ENCODE results near the gene PTPN4. TPM values are rescaled to one million over a fixed set of nuclear protein-coding genes. Genes with fewer than 3 reads are reported as not detected.

Gene PTPN4
- total RNA-seq, 5 donors from 2014 or later (not counting 1 experiment from before 2014, with no cell fraction given): 105 to 134 (median 126) TPM

DNA sequence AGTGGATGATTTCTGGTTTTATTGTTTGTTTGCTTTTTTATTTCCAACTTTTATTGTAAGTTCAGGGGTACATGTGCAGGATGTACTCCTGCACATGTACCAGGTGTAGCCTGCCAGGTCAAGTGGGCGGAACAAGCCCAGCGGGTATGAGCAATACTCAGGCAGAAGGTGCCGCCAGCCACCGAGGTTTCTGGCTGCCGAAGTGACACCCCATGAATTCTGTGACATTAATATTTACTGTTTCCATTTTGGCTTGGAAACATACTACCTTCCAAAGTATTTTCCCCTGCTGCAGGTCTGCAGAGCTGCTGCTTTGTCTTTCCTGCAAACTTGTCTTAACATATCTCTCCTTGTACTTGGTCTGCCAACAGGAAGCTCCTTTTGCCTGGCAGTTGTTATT, 78.5 kb downstream of the PTPN4 start:
- H3K36me3 ChIP-seq (ENCODE audit: control insufficient read depth in 2 of 2, extremely low read depth in 1 of 2, insufficient read depth in 1 of 2, low read length in 1 of 2): no peaks in the 10 kb centered on the region
- Mint-ChIP-seq H3K36me3 (peaks cover 27% of the 10 kb centered on the region), H3K9me3 (no peaks in the 10 kb centered on the region), H3K27me3 (no peaks in the 10 kb centered on the region), H3K4me3 (no peak overlapping the region), H3K27ac (peak overlapping the region in 1 of 2 donors; percentile 33), H3K4me1 (peaks cover 63 to 68% (median 65%) of the 10 kb centered on the region in 3 donors)
- no peaks in the 10 kb centered on the region for H3K27me3 ChIP-seq (replicated peaks in 1 of 2; ENCODE audit: control insufficient read depth in 2 of 2, extremely low read depth in 1 of 2, insufficient read depth in 2 of 2, low read length in 1 of 2)
- ATAC-seq (replicated peaks in 1 of 4) (no peak), DNase-seq (no peak)
- ChIA-PET POLR2A (no interaction called here), CTCF (no interaction called here)
- H3K27ac ChIP-seq (ENCODE audit: low read length): no peak overlapping the region
- WGBS (ENCODE audit: insufficient coverage): 72% methylated on average over 4 of the region's 5 CpGs
- H3K9me3 ChIP-seq: no peaks in the 10 kb centered on the region
- peaks cover 4 to 9% of the 10 kb centered on the region in 2 experiments for H3K4me1 ChIP-seq (ENCODE audit: control insufficient read depth in 1 of 2, extremely low read depth in 1 of 2, insufficient read depth in 2 of 2, low read length in 2 of 2)
- no peak overlapping the region for H3K4me3 ChIP-seq (ENCODE audit: control insufficient read depth in 1 of 2, extremely low read depth in 1 of 2, low read length in 1 of 2)

DNA sequence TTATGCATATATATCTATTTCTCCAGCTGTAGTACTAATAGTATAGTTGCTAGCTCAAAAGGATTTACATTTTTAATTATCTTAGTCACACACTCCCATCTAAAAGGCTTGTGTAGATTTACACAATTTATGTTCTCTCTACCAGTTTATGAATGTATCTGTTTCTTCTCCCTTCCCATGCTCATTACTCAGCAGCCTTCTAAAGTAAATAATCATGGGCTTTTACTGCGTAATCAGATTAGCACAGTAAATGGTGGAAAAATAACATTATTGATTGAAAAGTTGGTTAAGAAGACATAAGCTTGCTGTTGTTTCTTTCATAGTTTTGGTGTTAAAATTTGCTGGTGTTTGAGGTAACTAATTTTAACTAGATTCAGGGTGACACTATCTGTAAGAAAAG, 81.8 kb downstream of the PTPN4 start:
- Histone ChIP-seq H3K27ac (ENCODE audit: low read length) (no peak overlapping the region), H3K27me3 (replicated peaks in 1 of 2; ENCODE audit: control insufficient read depth in 2 of 2, extremely low read depth in 1 of 2, insufficient read depth in 2 of 2, low read length in 1 of 2) (no peaks in the 10 kb centered on the region), H3K36me3 (ENCODE audit: control insufficient read depth in 2 of 2, extremely low read depth in 1 of 2, insufficient read depth in 1 of 2, low read length in 1 of 2) (no peaks in the 10 kb centered on the region), H3K9me3 (peaks cover 2% of the 10 kb centered on the region), H3K4me1 (ENCODE audit: control insufficient read depth in 1 of 2, extremely low read depth in 1 of 2, insufficient read depth in 2 of 2, low read length in 2 of 2) (peaks cover 4 to 9% of the 10 kb centered on the region in 2 experiments), H3K4me3 (ENCODE audit: control insufficient read depth in 1 of 2, extremely low read depth in 1 of 2, low read length in 1 of 2) (no peak overlapping the region)
- ChIA-PET CTCF (interaction anchor here in 1 of 2 donors (0.5 kb wide), 1 partner anchor 57 kb away, joined by 3 read pairs; no protein-coding TSS in a partner anchor), POLR2A (no interaction called here)
- Mint-ChIP-seq H3K9me3 (peaks cover 0 to 9% (median 4%) of the 10 kb centered on the region in 3 donors), H3K27me3 (no peaks in the 10 kb centered on the region), H3K4me1 (peaks cover 58 to 60% (median 58%) of the 10 kb centered on the region in 3 donors), H3K36me3 (peaks cover 30% of the 10 kb centered on the region), H3K4me3 (peak overlapping the region in 1 of 3 donors; percentile 10), H3K27ac (peak overlapping the region; percentile 46 to 70)
- ATAC-seq (replicated peaks in 1 of 4) (no peak), DNase-seq (no peak)
- no CpG with 5 or more reads among the region's 1 CpG for WGBS (ENCODE audit: insufficient coverage)

DNA sequence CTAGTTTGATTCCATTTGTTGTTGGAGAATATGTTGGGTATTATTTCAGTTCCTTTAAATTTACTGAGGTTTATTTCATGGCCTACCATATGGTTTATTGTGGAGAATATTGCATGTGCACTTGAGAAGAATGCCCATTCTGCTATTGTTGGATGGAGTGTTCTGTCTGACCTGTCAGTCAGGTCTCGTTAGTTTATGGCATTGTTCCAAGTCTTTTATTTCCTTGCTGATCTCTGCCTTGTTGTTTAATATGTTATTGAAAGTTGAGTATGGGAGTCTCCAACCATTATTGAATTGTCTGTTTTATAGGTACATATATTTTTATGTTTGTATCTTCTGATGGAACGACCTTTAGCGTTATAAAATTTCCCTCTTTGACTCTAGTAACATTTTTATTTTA, 86.3 kb downstream of the PTPN4 start:
- Mint-ChIP-seq H3K4me3 (no peak overlapping the region), H3K27ac (no peak overlapping the region), H3K36me3 (peaks cover 35% of the 10 kb centered on the region), H3K4me1 (peaks cover 47 to 55% (median 52%) of the 10 kb centered on the region in 3 donors), H3K9me3 (peaks cover 3 to 26% (median 9%) of the 10 kb centered on the region in 3 donors), H3K27me3 (no peaks in the 10 kb centered on the region)
- H3K27ac ChIP-seq (ENCODE audit: low read length): no peak overlapping the region
- H3K36me3 ChIP-seq (ENCODE audit: control insufficient read depth in 2 of 2, extremely low read depth in 1 of 2, insufficient read depth in 1 of 2, low read length in 1 of 2): no peaks in the 10 kb centered on the region
- POLR2A ChIA-PET: no interaction called here
- H3K27me3 ChIP-seq (replicated peaks in 1 of 2; ENCODE audit: control insufficient read depth in 2 of 2, extremely low read depth in 1 of 2, insufficient read depth in 2 of 2, low read length in 1 of 2): no peaks in the 10 kb centered on the region
- H3K4me1 ChIP-seq (ENCODE audit: control insufficient read depth in 1 of 2, extremely low read depth in 1 of 2, insufficient read depth in 2 of 2, low read length in 2 of 2): peaks cover 0 to 2% of the 10 kb centered on the region in 2 experiments
- WGBS (ENCODE audit: insufficient coverage): 100% methylated on average over 1 of the region's 3 CpGs
- CTCF ChIA-PET: interaction anchor here in 1 of 2 donors (0.6 kb wide), 1 partner anchor 167 kb away, joined by 6 read pairs; the partner anchor contains the start of gene TMEM177
- DNase-seq (no peak), ATAC-seq (replicated peaks in 1 of 4) (no peak)
- no peak overlapping the region for H3K4me3 ChIP-seq (ENCODE audit: control insufficient read depth in 1 of 2, extremely low read depth in 1 of 2, low read length in 1 of 2)
- H3K9me3 ChIP-seq: peaks cover 5% of the 10 kb centered on the region

DNA sequence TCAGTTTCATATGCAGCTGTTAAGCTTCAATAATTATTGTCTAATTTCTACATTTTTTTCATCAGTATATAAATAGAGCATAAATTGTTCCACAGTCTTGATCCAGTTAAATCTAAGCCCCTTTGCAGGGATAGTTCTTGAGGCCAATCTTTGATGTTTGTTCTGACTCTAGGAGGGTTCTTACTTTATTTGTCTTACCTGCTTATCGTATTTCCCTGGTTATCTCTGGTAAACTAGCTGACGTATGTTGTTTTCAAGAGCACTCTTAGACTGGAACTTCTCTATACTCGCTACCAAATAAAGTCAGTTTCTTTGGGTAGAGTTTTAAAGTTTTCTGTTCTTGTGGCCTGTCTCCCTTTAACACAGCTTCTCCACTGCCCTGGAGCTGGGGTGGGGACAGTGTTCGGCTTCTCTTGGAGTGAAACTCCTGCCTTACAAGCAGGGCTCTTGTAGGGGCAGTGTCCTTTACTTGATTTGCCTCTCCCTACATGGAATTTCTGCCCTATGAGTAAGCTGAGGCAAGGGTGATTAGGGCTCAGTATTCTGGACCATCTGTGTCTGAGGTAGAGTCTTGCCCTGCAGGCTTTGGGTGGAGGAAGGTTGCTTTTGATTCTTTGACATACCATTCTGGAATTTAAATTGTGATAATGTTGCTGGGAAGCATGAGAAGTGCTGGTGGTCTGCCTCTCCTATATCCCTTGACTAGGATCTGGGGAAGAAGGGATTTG, 90.3 kb downstream of the PTPN4 start:
- Mint-ChIP-seq H3K4me1 (peaks cover 36 to 52% (median 45%) of the 10 kb centered on the region in 3 donors), H3K36me3 (peaks cover 62% of the 10 kb centered on the region), H3K27me3 (no peaks in the 10 kb centered on the region), H3K27ac (no peak overlapping the region), H3K9me3 (peaks cover 9 to 53% (median 17%) of the 10 kb centered on the region in 3 donors), H3K4me3 (no peak overlapping the region)
- no peak for DNase-seq
- no peak for ATAC-seq (replicated peaks in 1 of 4)
- POLR2A ChIA-PET: no interaction called here
- Histone ChIP-seq H3K4me1 (ENCODE audit: control insufficient read depth in 1 of 2, extremely low read depth in 1 of 2, insufficient read depth in 2 of 2, low read length in 2 of 2) (no peaks in the 10 kb centered on the region), H3K27me3 (replicated peaks in 1 of 2; ENCODE audit: control insufficient read depth in 2 of 2, extremely low read depth in 1 of 2, insufficient read depth in 2 of 2, low read length in 1 of 2) (no peaks in the 10 kb centered on the region), H3K27ac (ENCODE audit: low read length) (no peak overlapping the region), H3K4me3 (ENCODE audit: control insufficient read depth in 1 of 2, extremely low read depth in 1 of 2, low read length in 1 of 2) (no peak overlapping the region), H3K9me3 (peaks cover 14% of the 10 kb centered on the region), H3K36me3 (ENCODE audit: control insufficient read depth in 2 of 2, extremely low read depth in 1 of 2, insufficient read depth in 1 of 2, low read length in 1 of 2) (no peaks in the 10 kb centered on the region)
- CTCF ChIA-PET: no interaction called here
- no CpG with 5 or more reads among the region's 4 CpGs for WGBS (ENCODE audit: insufficient coverage)

DNA sequence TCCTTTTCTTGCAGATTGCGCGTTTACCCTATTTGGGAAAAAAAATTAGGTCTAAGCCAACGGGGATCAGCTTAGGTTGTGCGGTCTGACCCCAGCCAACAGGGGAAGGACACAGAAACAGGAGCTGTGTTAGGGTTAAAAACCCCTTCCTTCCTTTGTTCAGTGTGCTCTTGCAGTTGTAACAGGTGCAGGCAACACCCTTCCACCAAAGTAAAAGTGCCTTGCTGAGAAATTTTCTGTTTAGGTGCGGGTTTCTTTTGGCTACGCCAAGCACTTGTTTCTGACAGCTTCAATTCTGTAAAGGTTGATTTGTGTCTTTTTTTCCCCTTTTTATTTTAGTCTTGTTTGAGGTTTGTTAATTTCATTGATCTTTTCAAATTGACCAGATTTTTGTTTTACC, 92.5 kb downstream of the PTPN4 start:
- H3K36me3 ChIP-seq (ENCODE audit: control insufficient read depth in 2 of 2, extremely low read depth in 1 of 2, insufficient read depth in 1 of 2, low read length in 1 of 2): no peaks in the 10 kb centered on the region
- ATAC-seq (replicated peaks in 1 of 4) (no peak), DNase-seq (no peak)
- Mint-ChIP-seq H3K36me3 (peaks cover 53% of the 10 kb centered on the region), H3K27ac (no peak overlapping the region), H3K9me3 (peaks cover 5 to 44% (median 17%) of the 10 kb centered on the region in 3 donors), H3K27me3 (no peaks in the 10 kb centered on the region), H3K4me3 (no peak overlapping the region), H3K4me1 (peaks cover 44 to 54% (median 49%) of the 10 kb centered on the region in 3 donors)
- POLR2A ChIA-PET: interaction anchor here (0.5 to 0.6 kb wide), 2 partner anchors 69 to 495 kb away, joined by 3 to 4 read pairs; no protein-coding TSS in a partner anchor
- peaks cover 0 to 4% of the 10 kb centered on the region in 2 experiments for H3K4me1 ChIP-seq (ENCODE audit: control insufficient read depth in 1 of 2, extremely low read depth in 1 of 2, insufficient read depth in 2 of 2, low read length in 2 of 2)
- CTCF ChIA-PET: no interaction called here
- peaks cover 12% of the 10 kb centered on the region for H3K9me3 ChIP-seq
- WGBS (ENCODE audit: insufficient coverage): 100% methylated on average over 3 of the region's 6 CpGs
- no peaks in the 10 kb centered on the region for H3K27me3 ChIP-seq (replicated peaks in 1 of 2; ENCODE audit: control insufficient read depth in 2 of 2, extremely low read depth in 1 of 2, insufficient read depth in 2 of 2, low read length in 1 of 2)
- H3K27ac ChIP-seq (ENCODE audit: low read length): no peak overlapping the region
- H3K4me3 ChIP-seq (ENCODE audit: control insufficient read depth in 1 of 2, extremely low read depth in 1 of 2, low read length in 1 of 2): no peak overlapping the region

DNA sequence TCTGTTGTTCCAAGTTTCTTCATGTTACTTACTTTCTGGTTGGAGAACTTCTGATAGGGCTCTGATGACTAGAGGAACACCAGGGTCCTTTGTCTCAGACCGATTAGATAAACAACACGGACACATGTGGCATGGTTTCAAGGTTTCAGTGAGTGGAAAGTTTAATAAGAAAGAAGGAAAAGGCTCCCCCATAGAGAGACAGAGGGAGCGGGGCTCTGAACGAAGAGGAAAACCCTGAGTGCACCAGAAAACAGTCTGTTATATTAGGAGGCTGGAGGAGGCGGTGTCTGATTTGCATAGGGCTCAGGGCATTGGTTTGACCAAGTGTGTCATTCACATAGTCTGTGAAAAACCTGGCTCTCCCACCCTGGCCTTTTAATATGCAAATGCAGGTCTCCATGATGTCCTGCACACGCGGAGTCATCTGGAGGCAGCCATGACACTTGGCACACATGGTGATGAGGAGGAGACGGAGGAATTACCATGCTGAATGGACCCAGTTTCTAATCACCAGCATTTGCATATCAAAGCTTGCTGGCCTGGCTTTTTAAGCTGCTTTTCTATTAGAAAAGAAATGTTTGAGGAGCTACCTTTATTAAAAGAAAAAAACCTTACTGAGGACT, 94.2 kb downstream of the PTPN4 start:
- Histone ChIP-seq H3K27ac (ENCODE audit: low read length) (no peak overlapping the region), H3K4me3 (ENCODE audit: control insufficient read depth in 1 of 2, extremely low read depth in 1 of 2, low read length in 1 of 2) (no peak overlapping the region), H3K4me1 (ENCODE audit: control insufficient read depth in 1 of 2, extremely low read depth in 1 of 2, insufficient read depth in 2 of 2, low read length in 2 of 2) (peaks cover 0 to 4% of the 10 kb centered on the region in 2 experiments), H3K36me3 (ENCODE audit: control insufficient read depth in 2 of 2, extremely low read depth in 1 of 2, insufficient read depth in 1 of 2, low read length in 1 of 2) (no peaks in the 10 kb centered on the region), H3K9me3 (peaks cover 12% of the 10 kb centered on the region), H3K27me3 (replicated peaks in 1 of 2; ENCODE audit: control insufficient read depth in 2 of 2, extremely low read depth in 1 of 2, insufficient read depth in 2 of 2, low read length in 1 of 2) (no peaks in the 10 kb centered on the region)
- H3K4me3 Mint-ChIP-seq: no peak overlapping the region
- DNase-seq (no peak), ATAC-seq (replicated peaks in 1 of 4) (no peak)
- ChIA-PET CTCF (interaction anchor here in 1 of 2 donors (0.6 kb wide), 1 partner anchor 306 kb away, joined by 3 read pairs; no protein-coding TSS in a partner anchor), POLR2A (no interaction called here)
- H3K27ac Mint-ChIP-seq: no peak overlapping the region
- peaks cover 5 to 44% (median 17%) of the 10 kb centered on the region in 3 donors for H3K9me3 Mint-ChIP-seq
- H3K36me3 Mint-ChIP-seq: peaks cover 49% of the 10 kb centered on the region
- WGBS (ENCODE audit: insufficient coverage): no CpG with 5 or more reads among the region's 8 CpGs
- H3K27me3 Mint-ChIP-seq: no peaks in the 10 kb centered on the region
- peaks cover 48 to 61% (median 49%) of the 10 kb centered on the region in 3 donors for H3K4me1 Mint-ChIP-seq
